Hair follicle dermal papilla cell (primary cell): ENCODE results near the gene AMTN. TPM values are rescaled to one million over a fixed set of nuclear protein-coding genes. Genes with fewer than 3 reads are reported as not detected.

ENCODE experiments used
- total RNA-seq: library from RNA; depleted of rRNA; stranded (reverse); fragments of >200 nt; gene quantifications from 2 replicates; pipeline ENCODE4 v1.2.3, GENCODE V29; 2012

The AMTN gene, protein sequence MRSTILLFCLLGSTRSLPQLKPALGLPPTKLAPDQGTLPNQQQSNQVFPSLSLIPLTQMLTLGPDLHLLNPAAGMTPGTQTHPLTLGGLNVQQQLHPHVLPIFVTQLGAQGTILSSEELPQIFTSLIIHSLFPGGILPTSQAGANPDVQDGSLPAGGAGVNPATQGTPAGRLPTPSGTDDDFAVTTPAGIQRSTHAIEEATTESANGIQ
- not detected in 2 replicates for total RNA-seq

DNA sequence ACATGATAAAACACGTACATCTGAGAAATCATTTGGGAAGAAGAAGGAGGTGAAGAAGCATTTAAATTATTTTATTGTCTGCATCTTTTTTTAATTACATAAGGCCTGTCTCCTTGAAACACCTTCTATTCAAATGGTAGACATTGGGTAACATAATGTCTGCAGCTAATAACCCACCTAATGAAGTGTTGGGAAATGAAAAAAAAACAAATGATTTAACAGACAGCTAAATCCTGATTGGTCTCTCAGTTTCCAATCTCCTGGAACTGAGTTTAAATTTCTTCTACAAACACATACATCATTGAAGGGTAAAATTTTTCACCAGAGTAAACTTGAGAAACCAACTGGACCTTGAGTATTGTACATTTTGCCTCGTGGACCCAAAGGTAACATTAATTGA lies at the start of gene AMTN:
AMTN (plus strand) TSS at position 301 of the 400 bp plus-strand sequence. CDS start 209 bp downstream, outside the sequence.

DNA sequence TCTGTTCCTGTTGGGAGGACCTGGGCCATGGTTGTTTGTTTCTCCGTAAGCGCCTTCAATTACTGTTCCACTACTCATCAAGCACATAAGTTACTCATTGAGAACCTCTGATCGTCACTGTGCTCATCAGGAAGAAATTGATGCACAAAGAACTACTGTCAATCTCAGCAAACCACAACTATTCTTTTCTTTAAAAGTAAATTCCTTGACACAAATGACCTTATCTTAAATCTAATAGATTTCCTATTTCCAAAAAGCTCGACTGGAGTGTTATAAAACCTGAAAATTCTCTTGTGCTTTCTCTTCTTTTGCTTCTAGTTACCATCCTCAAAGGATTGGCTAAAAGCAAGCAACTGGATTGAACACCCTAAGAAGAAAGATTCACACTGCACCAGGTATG lies 46.5 kb upstream of the AMTN start, which contains the start of gene MUC7:
MUC7 (plus strand) TSS at position 301 of the 400 bp plus-strand sequence. CDS start 1,825 bp downstream, outside the sequence.

Other genes starting within 250 kb of the AMTN start
- not detected in 2 replicates for gene CABS1, start 183.6 kb upstream of the AMTN start, total RNA-seq
- not detected in 2 replicates for gene SMR3A, start 157.8 kb upstream of the AMTN start, total RNA-seq
- not detected in 2 replicates for gene SMR3B, start 135.4 kb upstream of the AMTN start, total RNA-seq
- gene OPRPN, start 120.6 kb upstream of the AMTN start, total RNA-seq: not detected in 2 replicates
- gene MUC7, start 46.4 kb upstream of the AMTN start, total RNA-seq: not detected in 2 replicates
- not detected in 2 replicates for gene AMBN, start 73.7 kb downstream of the AMTN start, total RNA-seq
- under 0.01 TPM in 1 of 2 replicates, not detected in the other for gene ENAM, start 110.2 kb downstream of the AMTN start, total RNA-seq
- 1.3 and 2.4 TPM in 2 replicates for gene JCHAIN, start 147.9 kb downstream of the AMTN start, total RNA-seq
- 11.3 and 14.1 TPM in 2 replicates for gene UTP3, start 170.0 kb downstream of the AMTN start, total RNA-seq
- 61.0 and 68.5 TPM in 2 replicates for gene RUFY3, start 203.4 kb downstream of the AMTN start, total RNA-seq